K562 (cell line): Measurements from ENCODE around the gene ATP1A3. TPM values are rescaled to one million over a fixed set of nuclear protein-coding genes. Genes with fewer than 3 reads are reported as not detected.
A peak's percentile ranks its signal among the peaks of the same experiment; 100 is the strongest.

Experiments
- ATAC-seq: fragments of 200-7000 bp; cut with Tn5 transposase; 3 replicates; pipeline ENCODE4 v1.9.1; 2020; ENCODE audit warnings: moderate library complexity
- BruUV-seq: library from RNA; stranded (reverse); fragments of 400-500 nt; replicated peaks from 2 replicates; lab custom pipeline; 2021; lab: Mats Ljungman, UMichigan
- CTCF ChIA-PET: fragments of 300-600 bp; formaldehyde crosslinking; extraction: SDS; loops from one replicate; lab custom pipeline; 2021; ENCODE audit warnings: low intra/inter-chr PET ratio; lab: Yijun Ruan, JAX
- POLR2A ChIA-PET: fragments of 300-600, 350-650 bp; sonication (Branson Sonifier 250); formaldehyde crosslinking; extraction: SDS; loops from one replicate; lab custom pipeline; 2021; ENCODE audit warnings: antibody characterized with exemption, inconsistent platforms; lab: Yijun Ruan, JAX
- DNase-seq, 4 experiments: peaks; one replicate each; pipeline versions ENCODE4 v3.0.0 to v3.0.0-alpha.2; 2011 to 2018; ENCODE audit warnings: low spot score in 3 of 4, mixed read lengths in 3 of 4; ENCODE audit errors: extremely low read depth in 1 of 4
- FAIRE-seq: peaks from 2 replicates; lab custom pipeline; 2011; peaks lifted over from hg19 to GRCh38; lab: Jason Lieb, UNC
- H2AFZ ChIP-seq: 2 replicates; pipeline ENCODE4 v1.6.0; 2011; ENCODE audit warnings: low read depth, low read length, control low read depth, inconsistent platforms
- H3K27ac ChIP-seq: fragments of 200-600 bp; 3 replicates; pipeline ENCODE4 v1.8.0; 2011; ENCODE audit warnings: low read depth, mild to moderate bottlenecking, control low read depth, inconsistent platforms, low read length, moderate library complexity, mixed read lengths; ENCODE audit errors: extremely low read depth
- H3K27me3 ChIP-seq, 2 experiments: fragments of 300-600 bp in 1 of 2; 2 replicates in 1 of 2; 3 replicates in 1 of 2; pipeline versions ENCODE4 v1.6.0 to v1.8.0; 2011; ENCODE audit warnings: inconsistent platforms in 2 of 2, low read length in 2 of 2, mild to moderate bottlenecking in 1 of 2, mixed read lengths in 1 of 2, moderate library complexity in 1 of 2; ENCODE audit not compliant: control insufficient read depth in 2 of 2, insufficient read depth in 2 of 2
- H3K36me3 ChIP-seq: fragments of 300-600 bp; 3 replicates; pipeline ENCODE4 v1.8.0; 2011; ENCODE audit warnings: mild to moderate bottlenecking, low read length, inconsistent platforms; ENCODE audit not compliant: control insufficient read depth, insufficient read depth
- H3K4me1 ChIP-seq, 2 experiments: fragments of 200-600 bp in 1 of 2; replicated peaks in 1 of 2; 2 replicates in 1 of 2; 3 replicates in 1 of 2; pipeline versions ENCODE4 v1.5.1 to v1.8.0; 2011; ENCODE audit warnings: inconsistent platforms in 2 of 2, low read length in 2 of 2, mild to moderate bottlenecking in 1 of 2, mixed read lengths in 1 of 2, moderate library complexity in 1 of 2; ENCODE audit not compliant: control insufficient read depth in 2 of 2, insufficient read depth in 2 of 2
- H3K4me2 ChIP-seq: 2 replicates; pipeline ENCODE4 v1.6.1; 2011; ENCODE audit warnings: low read length, control low read depth, inconsistent platforms, mixed read lengths; ENCODE audit not compliant: insufficient read depth
- H3K4me3 ChIP-seq: fragments of 200-600 bp; sonication (generic), shearing (Covaris generic); 2 replicates; pipeline ENCODE4 v1.5.1; 2016; ENCODE audit warnings: control low read depth, inconsistent platforms
- H3K79me2 ChIP-seq: fragments of 200-600 bp; 3 replicates; pipeline ENCODE4 v1.8.0; 2011; ENCODE audit warnings: low read length, inconsistent platforms; ENCODE audit not compliant: control insufficient read depth, insufficient read depth
- H3K9ac ChIP-seq, 2 experiments: 2 replicates each; pipeline versions ENCODE4 v1.6.0 to v1.6.1; 2011; ENCODE audit warnings: low read depth in 2 of 2, low read length in 2 of 2, control low read depth in 1 of 2, inconsistent platforms in 1 of 2, mild to moderate bottlenecking in 1 of 2, mixed read lengths in 1 of 2; ENCODE audit not compliant: insufficient read depth in 1 of 2
- H3K9me1 ChIP-seq: one replicate; pipeline ENCODE4 v1.6.0; 2011; ENCODE audit warnings: inconsistent platforms, mild to moderate bottlenecking, low read length, moderate library complexity; ENCODE audit not compliant: control insufficient read depth, insufficient read depth
- H3K9me3 ChIP-seq: replicated peaks from 2 replicates; pipeline ENCODE4 v1.5.1; 2011; ENCODE audit warnings: low read depth, low read length, inconsistent platforms; ENCODE audit not compliant: control insufficient read depth, insufficient read depth
- H4K20me1 ChIP-seq: replicated peaks from 2 replicates; pipeline ENCODE4 v1.6.1; 2011; ENCODE audit warnings: low read length, inconsistent platforms, mixed read lengths; ENCODE audit not compliant: control insufficient read depth, insufficient read depth
- IRF2 ChIP-seq: sonication (generic); formaldehyde crosslinking; IDR thresholded peaks from 2 replicates; pipeline ENCODE4 v1.8.1; 2022; ENCODE audit warnings: mild to moderate bottlenecking, missing genetic modification reagents
- XRCC5 ChIP-seq: fragments of 200-400 bp; formaldehyde crosslinking; IDR thresholded peaks from 2 replicates; pipeline ENCODE4 v1.6.1; 2017; ENCODE audit warnings: low read depth, mild to moderate bottlenecking, low read length
- ZNF212 ChIP-seq: fragments of 450-650 bp; formaldehyde crosslinking; IDR thresholded peaks from 2 replicates; pipeline ENCODE4 v1.4.0; 2020; ENCODE audit warnings: mild to moderate bottlenecking
- WGBS: fragments of 100-300 bp; shearing (Covaris generic); methylation state at CpG from one replicate; pipeline ENCODE4 v1.1.6; 2016; ENCODE audit warnings: low coverage, mixed read lengths; ENCODE audit not compliant: insufficient coverage; ENCODE audit errors: missing lambda C conversion rate; 5-methylcytosine and 5-hydroxymethylcytosine counted together
- in situ Hi-C: fragments of 300-500 bp; cut with MboI; formaldehyde crosslinking; loops from 4 replicates; pipeline ENCODE4 v1.15.0; 2018; ENCODE audit warnings: inconsistent platforms, mixed read lengths
- intact Hi-C: fragments of 100-400 bp; cut with micrococcal nuclease; formaldehyde crosslinking; loops from 2 replicates; pipeline ENCODE4 v1.14.2; 2022
- polyA plus RNA-seq, 8 experiments: library from polyadenylated mRNA; depleted of rRNA in 4 of 8; stranded (reverse) in 5 of 8; unstranded in 3 of 8; fragments of >200 nt; fragmentation: Nextera tagmentation in 2 of 8; fragmentation: Illumina TruSeq in 1 of 8; extraction: Ambion mirVana in 2 of 8; extraction: Trizol in 1 of 8; gene quantifications; 2 replicates each; pipeline versions ENCODE4 v1.2.1 to v1.2.3, GENCODE V29; 2011 to 2014; ENCODE audit warnings: inconsistent platforms in 1 of 8, missing spikeins in 1 of 8
- total RNA-seq, 7 experiments: library from RNA; depleted of rRNA in 6 of 7; stranded (reverse); fragments of >200 nt in 6 of 7; fragmentation: Illumina TruSeq in 2 of 7; extraction: Trizol in 2 of 7; gene quantifications; 2 replicates each; pipeline versions ENCODE4 v1.2.1 to v1.2.3, GENCODE V29; 2011 to 2021; ENCODE audit warnings: low replicate concordance in 1 of 7
- TF ChIP-seq, protein P1 (sequence below): IDR thresholded peaks from 3 replicates; pipeline ENCODE4 v1.6.1; 2011; ENCODE audit warnings: borderline replicate concordance, mild to moderate bottlenecking, moderate library complexity; ENCODE audit not compliant: insufficient read length; ENCODE audit errors: extremely low read depth

Gene ATP1A3
- total and polyA plus RNA-seq, 9 of the 15 experiments (the other 6 are each of a cell fraction or from before 2014, with no cell fraction given), result 0.03 to 1.0 (median 0.17) TPM; not detected in 3

DNA sequence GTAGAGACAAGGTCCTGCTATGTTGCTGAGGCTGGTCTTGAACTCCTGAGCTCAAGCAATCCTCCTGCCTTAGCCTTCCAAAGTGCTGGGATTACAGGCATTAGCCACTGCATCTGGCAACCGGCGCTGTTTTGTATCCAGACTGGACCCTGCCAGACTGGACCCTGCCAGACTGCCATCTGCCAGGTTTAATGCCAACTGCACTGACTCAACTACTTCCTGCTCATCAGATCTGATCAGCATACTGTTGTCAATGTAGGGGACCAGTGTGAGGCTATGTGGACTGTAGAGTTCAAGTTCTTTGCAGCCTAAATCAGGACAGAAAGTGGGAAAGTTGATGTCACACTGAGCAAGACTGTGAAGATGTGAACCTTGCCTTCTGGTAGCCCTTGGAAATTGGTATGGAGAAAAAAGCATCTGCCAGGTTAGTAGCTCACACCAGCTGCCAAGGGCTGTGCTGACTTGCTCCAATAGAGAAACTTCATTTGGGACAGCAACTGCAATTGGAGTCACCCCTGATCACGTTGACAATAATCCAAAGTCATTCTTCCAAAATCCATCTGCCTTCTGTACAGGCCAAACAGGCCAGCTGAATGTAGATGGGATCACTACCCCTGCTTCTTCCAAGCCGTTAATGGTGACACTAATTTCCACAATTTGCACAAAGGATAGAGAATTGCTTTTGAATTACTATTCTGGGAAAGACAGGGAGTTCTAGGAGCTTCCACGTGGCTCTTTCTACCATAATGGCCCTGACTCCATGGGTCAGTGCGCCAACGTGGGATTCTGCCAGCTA, 36.8 kb upstream of the ATP1A3 start (continued):
- TF ChIP-seq, protein P1, sequence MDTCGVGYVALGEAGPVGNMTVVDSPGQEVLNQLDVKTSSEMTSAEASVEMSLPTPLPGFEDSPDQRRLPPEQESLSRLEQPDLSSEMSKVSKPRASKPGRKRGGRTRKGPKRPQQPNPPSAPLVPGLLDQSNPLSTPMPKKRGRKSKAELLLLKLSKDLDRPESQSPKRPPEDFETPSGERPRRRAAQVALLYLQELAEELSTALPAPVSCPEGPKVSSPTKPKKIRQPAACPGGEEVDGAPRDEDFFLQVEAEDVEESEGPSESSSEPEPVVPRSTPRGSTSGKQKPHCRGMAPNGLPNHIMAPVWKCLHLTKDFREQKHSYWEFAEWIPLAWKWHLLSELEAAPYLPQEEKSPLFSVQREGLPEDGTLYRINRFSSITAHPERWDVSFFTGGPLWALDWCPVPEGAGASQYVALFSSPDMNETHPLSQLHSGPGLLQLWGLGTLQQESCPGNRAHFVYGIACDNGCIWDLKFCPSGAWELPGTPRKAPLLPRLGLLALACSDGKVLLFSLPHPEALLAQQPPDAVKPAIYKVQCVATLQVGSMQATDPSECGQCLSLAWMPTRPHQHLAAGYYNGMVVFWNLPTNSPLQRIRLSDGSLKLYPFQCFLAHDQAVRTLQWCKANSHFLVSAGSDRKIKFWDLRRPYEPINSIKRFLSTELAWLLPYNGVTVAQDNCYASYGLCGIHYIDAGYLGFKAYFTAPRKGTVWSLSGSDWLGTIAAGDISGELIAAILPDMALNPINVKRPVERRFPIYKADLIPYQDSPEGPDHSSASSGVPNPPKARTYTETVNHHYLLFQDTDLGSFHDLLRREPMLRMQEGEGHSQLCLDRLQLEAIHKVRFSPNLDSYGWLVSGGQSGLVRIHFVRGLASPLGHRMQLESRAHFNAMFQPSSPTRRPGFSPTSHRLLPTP, result no peak
- no peak for TF ChIP-seq IRF2 (CRISPR knock-in tag)
- no peak for TF ChIP-seq ZNF212 (CRISPR knock-in tag)

DNA sequence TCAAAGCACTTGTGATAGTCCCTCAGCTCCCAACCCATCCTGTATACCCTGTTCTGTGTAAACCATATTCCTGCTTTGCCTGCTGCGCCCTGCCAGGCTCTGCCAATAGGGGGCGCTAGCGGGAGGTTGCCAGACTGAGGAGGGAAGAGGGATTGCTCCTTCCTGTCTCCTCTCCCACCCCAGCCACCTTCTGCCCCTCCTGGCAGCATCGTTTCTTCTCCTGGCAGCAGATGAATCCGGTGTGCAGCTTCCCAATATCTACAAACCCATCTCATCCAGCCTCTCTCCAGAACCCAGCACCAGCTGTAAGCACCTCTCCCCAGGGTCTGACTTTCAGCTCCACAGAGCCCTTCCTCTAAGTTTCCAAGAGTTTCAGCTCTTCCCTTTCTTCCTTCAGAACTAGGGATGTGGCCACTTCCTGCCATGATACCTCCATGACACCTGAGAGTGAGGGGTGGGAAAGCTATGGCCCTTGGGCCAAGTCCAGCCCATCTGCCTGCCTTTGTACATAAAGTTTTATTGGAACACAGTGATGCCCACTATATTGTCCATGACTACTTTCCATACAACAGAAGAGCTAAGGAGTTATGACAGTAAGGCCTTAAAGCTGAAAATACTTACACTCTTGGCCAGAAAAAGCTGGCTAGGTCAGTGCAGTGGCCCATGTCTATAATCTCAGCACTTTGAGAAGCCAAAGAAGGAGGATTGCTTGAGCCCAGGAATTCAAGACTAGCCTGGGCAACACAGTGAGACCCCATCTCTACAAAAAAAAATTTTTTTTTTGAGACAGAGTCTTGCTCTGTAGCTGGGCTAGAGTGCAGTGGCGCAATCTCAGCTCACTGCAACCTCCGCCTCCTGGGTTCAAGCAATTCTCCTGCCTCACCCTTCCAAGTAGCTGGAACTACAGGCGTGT, 34.5 kb upstream of the ATP1A3 start:
- Histone ChIP-seq H3K27ac (no peak overlapping the region), H3K4me1 (no peaks in the 10 kb centered on the region; a peak in 1 of 5 replicates), H3K9me3 (no peaks in the 10 kb centered on the region), H3K9me1 (no peaks in the 10 kb centered on the region), H3K27me3 (peaks cover 25 to 56% of the 10 kb centered on the region in 2 experiments), H3K9ac (no peak overlapping the region), H2AFZ (no peak overlapping the region), H3K79me2 (no peaks in the 10 kb centered on the region), H4K20me1 (0 out of 2 replicates have a peak, but pooled peaks cover 3% of the 10 kb centered on the region), H3K4me2 (no peak overlapping the region), H3K4me3 (no peak overlapping the region), H3K36me3 (no peaks in the 10 kb centered on the region)
- no TSS peak for BruUV-seq
- in situ Hi-C loops (no loop called here), intact Hi-C loops (no loop called here)
- 11% methylated on average over 8 of the region's 8 CpGs for WGBS
- peak; percentile 68 to 80 (median 74) for DNase-seq
- ChIA-PET CTCF (no interaction called here), POLR2A (interaction anchor here (0.6 to 0.8 kb wide), 3 partner anchors 9 to 123 kb away, joined by 3 read pairs; no protein-coding TSS in a partner anchor)
- peak; percentile 79 for ATAC-seq
- peak; percentile 42 for FAIRE-seq
- peak; percentile 60; the same call in 1 of the 2 replicates for TF ChIP-seq XRCC5
